Activated CD4-positive, alpha-beta T cell treated with anti-CD3 and anti-CD28 coated beads for 36 hours (primary cell): Measurements from ENCODE around the gene TUBB4B. TPM values are rescaled to one million over a fixed set of nuclear protein-coding genes. Genes with fewer than 3 reads are reported as not detected.

Source experiments
- ATAC-seq: fragments of 200-7000 bp; cut with Tn5 transposase; one replicate; pipeline ENCODE4 v1.10.0; 2021; ENCODE audit warnings: mild to moderate bottlenecking, moderate library complexity
- CTCF ChIA-PET: fragments of 350-600 bp; sonication (Branson Sonifier 250); formaldehyde crosslinking; loops from one replicate; lab custom pipeline; 2021; ENCODE audit warnings: antibody characterized with exemption; lab: Charles Lee
- POLR2A ChIA-PET: fragments of 350-600 bp; sonication (Branson Sonifier 250); formaldehyde crosslinking; loops from one replicate; lab custom pipeline; 2021; ENCODE audit warnings: antibody characterized with exemption, inconsistent platforms; lab: Charles Lee
- DNase-seq: peaks from one replicate; pipeline ENCODE4 v3.0.0-alpha.2; 2020
- H3K27ac Mint-ChIP-seq: one replicate; pipeline ENCODE4 v1.8.0; 2021; ENCODE audit warnings: mixed read lengths
- H3K27me3 Mint-ChIP-seq: one replicate; pipeline ENCODE4 v1.8.0; 2021; ENCODE audit warnings: mixed read lengths
- H3K36me3 Mint-ChIP-seq: one replicate; pipeline ENCODE4 v1.8.0; 2021; ENCODE audit warnings: low read depth, mixed read lengths
- H3K4me1 Mint-ChIP-seq: one replicate; pipeline ENCODE4 v1.8.0; 2021; ENCODE audit warnings: mixed read lengths
- H3K4me3 Mint-ChIP-seq: one replicate; pipeline ENCODE4 v1.8.0; 2021; ENCODE audit warnings: mild to moderate bottlenecking, moderate library complexity, mixed read lengths
- H3K9me3 Mint-ChIP-seq: one replicate; pipeline ENCODE4 v1.8.0; 2021; ENCODE audit warnings: low read depth, mixed read lengths
- intact Hi-C, 2 experiments: fragments of 100-400 bp; cut with DNase I in 1 of 2; cut with micrococcal nuclease in 1 of 2; formaldehyde crosslinking; loops; one replicate each; pipeline versions ENCODE4 v1.14.2 to v1.15.1; 2022 to 2024; cut with DNase I, micrococcal nuclease
- total RNA-seq, 2 experiments: library from RNA; stranded (reverse); gene quantifications; one replicate each; pipeline ENCODE4 v1.2.3, GENCODE V29; 2021

Gene TUBB4B
- total RNA-seq, 2 experiments from 2014 or later, result 264 to 278 TPM

DNA sequence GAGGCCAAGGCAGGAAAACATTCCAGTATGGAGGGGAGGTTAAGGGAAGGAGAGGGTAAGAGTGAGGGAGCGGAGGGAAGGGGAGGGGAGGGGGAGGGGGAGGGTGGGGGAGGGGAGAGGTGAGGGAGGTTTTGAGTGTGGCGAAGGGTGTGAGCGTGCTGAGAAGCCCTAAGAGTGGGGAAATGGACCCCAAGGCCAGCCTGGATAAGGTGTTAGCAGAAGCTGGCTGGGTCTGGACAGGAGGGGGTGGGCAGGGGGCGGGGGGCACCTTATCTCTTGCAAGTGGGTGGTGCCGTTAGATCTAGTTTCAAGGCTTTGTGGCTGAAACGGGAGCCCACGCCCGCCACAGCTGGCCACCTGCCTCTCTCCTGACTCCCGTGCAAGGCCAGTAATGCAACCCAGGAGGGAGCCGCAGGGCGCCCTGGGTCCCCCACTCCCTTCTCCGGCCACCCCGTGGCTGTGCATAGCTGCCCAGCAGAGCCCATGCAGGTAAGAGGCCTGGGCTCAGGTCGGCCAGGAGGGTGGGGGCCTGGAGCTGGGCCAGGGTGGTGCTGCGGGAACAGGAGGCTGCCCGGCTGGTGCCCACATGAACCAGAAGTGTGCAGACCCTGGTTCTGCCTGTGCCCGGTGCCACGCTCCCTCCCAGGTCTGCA lies 13.1 kb upstream of the TUBB4B start:
- Mint-ChIP-seq H3K27ac (no peak overlapping the region), H3K9me3 (no peaks in the 10 kb centered on the region), H3K36me3 (no peaks in the 10 kb centered on the region), H3K4me1 (peaks cover 8% of the 10 kb centered on the region), H3K4me3 (no peak overlapping the region), H3K27me3 (peaks cover 2% of the 10 kb centered on the region)
- CTCF ChIA-PET, result interaction anchor here (0.6 to 2.9 kb wide), 8 partner anchors 9 to 181 kb away, joined by 3 to 13 read pairs (median 8); partner anchors contain the start of genes NDOR1, NPDC1, TMEM203 and TPRN
- no peak for DNase-seq
- POLR2A ChIA-PET, result interaction anchor here (1.0 kb wide), 1 partner anchor 13 kb away, joined by 6 read pairs; the partner anchor contains the start of gene TUBB4B
- no peak for ATAC-seq
- intact Hi-C loops, result loop anchor here (1.0 to 10.0 kb wide), 3 partner anchors 110 to 443 kb away; partner anchors contain the start of gene NPDC1 (in 1 of the 2)

- H3K27me3 Mint-ChIP-seq, result peaks cover 2% of the 10 kb centered on the region
- ChIA-PET CTCF (interaction anchor here (0.5 kb wide), 1 partner anchor 182 kb away, joined by 3 read pairs; no protein-coding TSS in a partner anchor), POLR2A (no interaction called here)
- H3K36me3 Mint-ChIP-seq, result no peaks in the 10 kb centered on the region
- ATAC-seq, result no peak
- no peak for DNase-seq
- no peaks in the 10 kb centered on the region for H3K9me3 Mint-ChIP-seq
- intact Hi-C loops, result loop anchor here in 1 of 2 experiments (10.0 kb wide), 2 partner anchors 184 to 444 kb away; partner anchors contain the start of gene NPDC1
- no peak overlapping the region for H3K4me3 Mint-ChIP-seq
- peaks cover 8% of the 10 kb centered on the region for H3K4me1 Mint-ChIP-seq
- no peak overlapping the region for H3K27ac Mint-ChIP-seq
These were observed 12.6 kb upstream of the TUBB4B start for GRCh38 chr9:137228506-137228967.

DNA sequence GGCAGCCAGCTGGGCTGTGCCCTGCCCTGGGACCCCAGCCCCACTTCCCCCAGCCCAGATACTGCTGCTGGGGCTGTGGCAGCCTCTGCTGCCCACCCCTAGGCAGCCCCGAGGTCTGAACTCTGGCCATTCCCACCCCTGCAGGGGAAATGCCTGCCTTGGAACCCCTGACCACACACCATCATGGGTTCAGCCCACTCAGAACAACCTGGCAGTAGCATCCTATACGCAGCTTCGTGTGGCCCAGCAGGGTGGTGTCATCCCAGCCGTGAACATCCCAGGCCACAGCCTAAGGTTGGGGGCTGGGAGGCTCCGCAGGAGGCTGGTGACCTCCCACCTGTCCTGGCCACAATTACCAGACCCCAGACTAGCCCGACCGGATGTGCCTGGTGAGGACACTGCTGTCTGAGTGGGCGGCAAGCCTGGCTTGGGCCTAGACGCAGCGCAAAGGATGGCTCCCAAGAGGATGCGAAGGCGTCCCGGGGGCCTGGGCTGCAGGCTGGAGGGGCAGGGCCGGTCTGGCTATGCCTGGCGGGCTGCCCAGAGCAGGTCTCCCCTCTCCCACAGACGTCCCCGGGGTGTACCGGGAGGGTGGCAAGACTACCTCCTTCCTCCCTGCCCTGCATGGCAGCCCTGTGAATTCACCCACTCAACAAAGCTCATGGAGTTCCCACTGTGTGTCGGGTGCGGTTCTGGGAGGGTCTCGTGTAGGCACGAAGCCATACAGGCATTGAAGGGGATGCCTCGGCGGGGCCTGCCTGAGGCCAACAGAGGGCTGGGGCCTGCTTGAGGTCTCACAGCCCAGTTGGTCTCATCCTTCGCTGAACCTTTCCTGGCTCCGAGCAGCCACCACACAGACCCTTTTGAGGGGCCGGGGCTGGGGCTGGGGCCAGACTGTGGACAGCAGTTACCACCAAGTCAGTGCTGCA lies 11.9 kb upstream of the TUBB4B start:
- Mint-ChIP-seq H3K4me3 (no peak overlapping the region), H3K27me3 (peaks cover 2% of the 10 kb centered on the region), H3K9me3 (no peaks in the 10 kb centered on the region), H3K36me3 (no peaks in the 10 kb centered on the region), H3K4me1 (peaks cover 8% of the 10 kb centered on the region), H3K27ac (no peak overlapping the region)
- ChIA-PET POLR2A (no interaction called here), CTCF (interaction anchor here (0.5 to 0.7 kb wide), 2 partner anchors 12 to 183 kb away, joined by 3 read pairs; no protein-coding TSS in a partner anchor)
- ATAC-seq (no peak), DNase-seq (no peak)
- intact Hi-C loops, result loop anchor here in 1 of 2 experiments (10.0 kb wide), 2 partner anchors 184 to 444 kb away; partner anchors contain the start of gene NPDC1

DNA sequence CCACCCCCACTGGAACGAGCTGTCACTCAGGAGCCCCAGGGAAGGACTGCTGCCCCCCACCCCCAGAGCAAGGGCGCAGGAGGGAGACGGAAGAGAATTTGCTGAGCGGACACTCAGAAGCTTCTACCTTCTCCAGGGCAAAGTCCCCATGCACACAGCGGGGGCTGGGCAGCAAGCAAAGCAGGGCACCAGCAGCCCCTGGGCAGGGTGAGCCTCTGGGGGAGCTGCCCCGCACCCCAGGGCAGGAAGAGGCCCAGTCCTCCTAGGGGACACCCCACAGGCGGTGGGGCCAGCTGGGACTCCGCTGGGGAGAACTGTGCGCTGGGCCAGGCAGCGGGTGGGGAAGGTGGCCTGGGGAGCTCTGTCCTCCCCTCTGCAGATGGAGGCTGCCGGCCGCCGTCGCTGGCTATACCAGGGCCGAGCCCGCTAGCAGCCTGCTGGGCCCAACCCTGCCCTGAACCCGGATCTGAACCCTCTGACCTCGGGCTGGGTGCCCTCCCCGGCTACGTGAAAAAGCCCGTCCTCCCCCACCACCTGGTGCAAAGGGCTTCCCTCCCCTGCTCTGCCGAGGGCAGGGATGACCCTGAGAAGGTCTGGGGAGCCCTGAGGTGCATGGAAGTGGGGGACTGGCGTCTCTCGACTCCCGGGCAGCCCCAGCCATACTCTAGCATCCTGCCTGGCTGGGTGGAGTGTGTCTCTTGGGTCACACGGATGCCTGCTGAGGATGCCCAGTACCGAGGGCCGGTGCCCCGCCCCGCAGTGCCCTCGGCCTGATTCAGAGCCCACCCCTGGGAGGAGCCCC lies 11.0 kb upstream of the TUBB4B start:
- no peak overlapping the region for H3K4me3 Mint-ChIP-seq
- POLR2A ChIA-PET, result no interaction called here
- no peaks in the 10 kb centered on the region for H3K36me3 Mint-ChIP-seq
- intact Hi-C loops, result loop anchor here in 1 of 2 experiments (10.0 kb wide), 2 partner anchors 185 to 445 kb away; partner anchors contain the start of gene NPDC1
- no peaks in the 10 kb centered on the region for H3K9me3 Mint-ChIP-seq
- H3K4me1 Mint-ChIP-seq, result peaks cover 5% of the 10 kb centered on the region
- CTCF ChIA-PET, result interaction anchor here (0.5 kb wide), 1 partner anchor 95 kb away, joined by 3 read pairs; no protein-coding TSS in a partner anchor
- H3K27me3 Mint-ChIP-seq, result peaks cover 4% of the 10 kb centered on the region
- H3K27ac Mint-ChIP-seq, result no peak overlapping the region
- DNase-seq, result no peak
- no peak for ATAC-seq

DNA sequence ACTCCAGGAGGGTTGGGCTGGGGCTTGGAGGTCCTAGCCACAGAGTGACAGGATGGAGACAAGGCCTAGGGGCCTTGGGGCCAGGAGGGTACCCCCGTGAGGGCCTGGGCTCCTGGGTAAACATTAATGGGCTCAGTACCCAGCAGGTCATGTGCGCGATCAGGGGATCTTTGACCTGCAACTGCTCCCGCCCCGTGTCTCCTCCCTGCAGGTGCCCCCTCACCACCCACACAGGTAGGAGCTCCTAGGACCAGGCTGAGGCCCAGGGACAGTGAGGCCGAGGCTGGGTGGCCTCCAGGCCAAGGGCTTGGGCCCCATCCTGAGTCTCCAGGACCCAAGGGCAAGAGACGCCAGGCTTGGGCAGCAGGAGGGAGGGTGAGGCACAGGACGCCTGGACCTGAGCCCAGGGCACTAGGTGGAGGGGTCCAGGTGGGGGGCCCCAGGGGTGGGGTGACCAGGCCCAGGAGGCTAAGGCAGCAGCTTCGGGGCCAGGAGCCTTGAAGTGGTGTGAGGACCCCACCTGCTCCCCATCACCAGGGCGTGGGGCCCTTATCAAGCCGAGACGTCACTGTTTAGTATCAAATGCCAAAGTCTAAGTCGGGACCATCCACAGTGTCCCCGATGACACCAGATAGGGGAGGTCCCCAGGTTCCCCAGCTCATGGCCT lies 10.2 kb upstream of the TUBB4B start, which contains the start of gene SLC34A3:
Gene SLC34A3 (plus strand): TSS at position 197 of the 667 bp plus-strand sequence. CDS start 802 bp downstream, outside the sequence.
- intact Hi-C loops, result no loop called here
- no peak for DNase-seq
- POLR2A ChIA-PET, result no interaction called here
- Mint-ChIP-seq H3K4me3 (no peak within 1 kb of the TSS), H3K4me1 (peaks cover 2% of the 10 kb centered on the region), H3K9me3 (no peaks in the 10 kb centered on the region), H3K27ac (no peak within 1 kb of the TSS), H3K27me3 (peaks cover 4% of the 10 kb centered on the region), H3K36me3 (no peaks in the 10 kb centered on the region)
- no peak for ATAC-seq
- CTCF ChIA-PET, result no interaction called here

GRCh38 chr9:137231372-137232039 lies 9.6 kb upstream of the TUBB4B start:
- peaks cover 4% of the 10 kb centered on the region for H3K27me3 Mint-ChIP-seq
- peaks cover 2% of the 10 kb centered on the region for H3K4me1 Mint-ChIP-seq
- no peaks in the 10 kb centered on the region for H3K36me3 Mint-ChIP-seq
- H3K4me3 Mint-ChIP-seq, result no peak overlapping the region
- ChIA-PET POLR2A (no interaction called here), CTCF (no interaction called here)
- H3K27ac Mint-ChIP-seq, result no peak overlapping the region
- intact Hi-C loops, result no loop called here
- H3K9me3 Mint-ChIP-seq, result no peaks in the 10 kb centered on the region
- DNase-seq (no peak), ATAC-seq (no peak)

GRCh38 chr9:137232101-137232500 lies 9.0 kb upstream of the TUBB4B start:
- Mint-ChIP-seq H3K36me3 (no peaks in the 10 kb centered on the region), H3K4me3 (no peak overlapping the region), H3K9me3 (no peaks in the 10 kb centered on the region), H3K27ac (no peak overlapping the region), H3K4me1 (peaks cover 5% of the 10 kb centered on the region), H3K27me3 (peaks cover 4% of the 10 kb centered on the region)
- DNase-seq (no peak), ATAC-seq (no peak)
- intact Hi-C loops, result no loop called here
- ChIA-PET CTCF (no interaction called here), POLR2A (no interaction called here)

- ATAC-seq, result no peak
- DNase-seq, result no peak
- ChIA-PET CTCF (interaction anchor here (0.6 kb wide), 1 partner anchor 25 kb away, joined by 3 read pairs; no protein-coding TSS in a partner anchor), POLR2A (no interaction called here)
- Mint-ChIP-seq H3K27me3 (peaks cover 4% of the 10 kb centered on the region), H3K4me1 (peaks cover 7% of the 10 kb centered on the region), H3K36me3 (no peaks in the 10 kb centered on the region), H3K9me3 (no peaks in the 10 kb centered on the region), H3K27ac (no peak overlapping the region), H3K4me3 (no peak overlapping the region)
- intact Hi-C loops, result no loop called here
These were observed 8.6 kb upstream of the TUBB4B start for GRCh38 chr9:137232510-137232909.

DNA sequence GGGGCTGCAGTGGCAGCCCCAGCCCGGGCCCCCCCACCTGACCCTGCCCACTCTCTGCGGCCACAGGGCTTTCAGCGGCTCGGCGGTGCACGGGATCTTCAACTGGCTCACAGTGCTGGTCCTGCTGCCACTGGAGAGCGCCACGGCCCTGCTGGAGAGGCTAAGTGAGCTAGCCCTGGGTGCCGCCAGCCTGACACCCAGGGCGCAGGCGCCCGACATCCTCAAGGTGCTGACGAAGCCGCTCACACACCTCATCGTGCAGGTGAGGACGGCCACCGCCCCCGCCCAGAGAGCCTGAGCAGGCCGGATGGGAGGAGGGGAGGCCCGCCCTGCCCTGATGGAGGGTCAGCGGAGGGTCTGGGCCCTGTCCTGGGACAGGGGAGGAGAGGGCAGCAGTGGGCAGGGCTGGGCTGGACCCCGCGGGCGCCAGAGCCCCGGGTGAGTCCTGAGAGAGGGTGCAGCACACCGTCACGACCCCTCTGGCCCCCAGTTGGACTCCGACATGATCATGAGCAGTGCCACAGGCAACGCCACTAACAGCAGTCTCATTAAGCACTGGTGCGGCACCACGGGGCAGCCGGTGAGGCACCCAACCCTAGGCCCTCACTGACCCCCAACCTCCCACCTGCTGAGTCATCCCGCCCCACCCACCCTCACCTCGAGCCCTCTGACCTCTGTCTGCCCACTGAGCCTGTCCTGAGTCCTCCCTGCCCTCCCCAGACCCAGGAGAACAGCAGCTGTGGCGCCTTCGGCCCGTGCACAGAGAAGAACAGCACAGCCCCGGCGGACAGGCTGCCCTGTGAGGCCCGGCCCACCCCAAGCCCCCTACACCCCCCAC lies 7.7 kb upstream of the TUBB4B start:
- Mint-ChIP-seq H3K4me3 (no peak overlapping the region), H3K36me3 (no peaks in the 10 kb centered on the region), H3K27ac (no peak overlapping the region), H3K4me1 (peaks cover 5% of the 10 kb centered on the region), H3K27me3 (peaks cover 2% of the 10 kb centered on the region), H3K9me3 (no peaks in the 10 kb centered on the region)
- ChIA-PET POLR2A (no interaction called here), CTCF (interaction anchor here (0.6 kb wide), 1 partner anchor 26 kb away, joined by 3 read pairs; no protein-coding TSS in a partner anchor)
- DNase-seq, result no peak
- intact Hi-C loops, result no loop called here
- no peak for ATAC-seq
